CD4-positive, alpha-beta T cell treated with Interferon alpha-2 for 1 hour (primary cell): ENCODE measurements around the gene CFAP206.
"Not testable (repeated sequence)": the region's sequence is repeated elsewhere in the genome, so short reads cannot be mapped to it uniquely, and the experiment has no call there.

Source experiments
- DNase-seq, 2 donors: peaks; one replicate each; pipeline ENCODE4 v3.0.0-alpha.2; 2020 to 2022

Gene CFAP206

DNA sequence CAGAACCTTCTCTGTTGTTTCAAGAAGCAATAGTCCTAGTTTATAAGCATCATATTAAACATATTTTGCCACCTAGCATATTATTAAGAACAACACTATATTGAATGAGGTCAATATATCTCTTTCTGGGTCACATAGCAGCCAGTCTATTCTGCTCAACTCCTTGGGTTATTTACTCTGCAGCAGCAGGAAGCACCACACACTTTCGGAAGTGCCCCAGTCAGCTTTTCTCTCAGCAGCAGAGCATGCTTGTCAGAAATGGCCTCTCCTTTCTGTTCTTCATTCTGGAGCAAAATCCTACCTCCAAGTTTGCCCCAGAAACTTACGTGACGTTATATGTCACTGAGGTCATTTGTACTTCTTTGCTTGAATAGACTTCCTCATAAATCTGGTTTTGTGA, 22.7 kb downstream of the CFAP206 start:
- DNase-seq = no peak

DNA sequence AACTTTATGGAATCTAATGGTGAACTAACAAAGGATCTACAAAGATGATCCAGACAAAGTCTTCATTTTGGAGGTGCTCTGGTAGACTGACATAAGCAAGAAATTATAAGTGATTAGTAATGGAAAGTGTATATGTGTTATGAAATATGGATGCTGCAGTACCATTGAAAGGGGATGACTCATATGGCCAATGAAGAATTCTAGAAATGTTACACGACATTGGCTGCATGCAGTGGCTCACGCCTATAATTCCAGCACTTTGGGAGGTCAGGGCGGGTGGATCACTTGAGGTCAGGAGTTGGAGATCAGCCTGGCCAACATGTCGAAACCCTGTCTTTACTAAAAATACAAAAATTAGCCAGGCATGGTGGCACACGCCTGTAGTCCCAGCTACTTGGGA, 23.5 kb downstream of the CFAP206 start:
- DNase-seq = no peak

GRCh38 chr6:87436435-87436834, 28.7 kb downstream of the CFAP206 start:
- DNase-seq = peak; percentile 18 to 49

DNA sequence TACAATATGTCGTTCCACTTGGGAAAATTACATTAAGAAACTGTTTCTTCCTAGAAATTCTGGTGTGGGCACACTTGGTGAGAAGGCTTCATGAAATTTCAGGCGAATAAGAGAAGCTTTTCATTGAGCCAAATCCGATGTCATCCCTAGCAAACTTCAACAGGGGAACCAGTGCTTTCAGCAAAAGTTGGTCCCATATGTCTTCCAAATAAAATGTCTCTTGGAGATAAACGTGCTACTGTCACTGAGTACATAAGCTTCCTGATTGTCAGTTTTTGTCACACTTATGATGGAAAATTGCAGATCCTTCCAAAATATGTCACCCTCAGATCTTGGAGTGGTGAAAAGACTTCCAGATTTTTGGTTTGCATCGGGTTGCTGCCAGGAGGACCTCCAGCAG, 33.9 kb downstream of the CFAP206 start:
- DNase-seq = no peak

DNA sequence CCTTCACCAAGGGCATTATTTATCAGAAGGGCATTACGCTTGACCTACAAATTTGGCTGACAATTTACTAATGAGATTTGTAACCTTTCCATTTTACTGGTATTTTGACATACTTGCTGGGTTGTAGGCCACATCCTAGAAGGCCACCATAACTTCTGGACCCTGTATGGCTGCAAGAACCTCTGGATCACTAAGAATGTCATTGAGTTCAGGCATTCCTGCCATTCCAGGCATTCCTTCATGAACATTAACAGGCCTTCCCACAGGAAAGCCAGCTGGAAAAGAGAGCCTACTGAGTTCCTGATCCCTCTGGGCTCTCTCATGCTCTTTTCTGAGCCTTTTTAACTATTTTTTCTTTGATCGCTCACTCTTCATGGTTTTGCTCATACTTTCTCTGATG, 36.6 kb downstream of the CFAP206 start:
- no peak for DNase-seq

- no peak for DNase-seq
These were observed 57.3 kb downstream of the CFAP206 start for GRCh38 chr6:87465051-87465450.

DNA sequence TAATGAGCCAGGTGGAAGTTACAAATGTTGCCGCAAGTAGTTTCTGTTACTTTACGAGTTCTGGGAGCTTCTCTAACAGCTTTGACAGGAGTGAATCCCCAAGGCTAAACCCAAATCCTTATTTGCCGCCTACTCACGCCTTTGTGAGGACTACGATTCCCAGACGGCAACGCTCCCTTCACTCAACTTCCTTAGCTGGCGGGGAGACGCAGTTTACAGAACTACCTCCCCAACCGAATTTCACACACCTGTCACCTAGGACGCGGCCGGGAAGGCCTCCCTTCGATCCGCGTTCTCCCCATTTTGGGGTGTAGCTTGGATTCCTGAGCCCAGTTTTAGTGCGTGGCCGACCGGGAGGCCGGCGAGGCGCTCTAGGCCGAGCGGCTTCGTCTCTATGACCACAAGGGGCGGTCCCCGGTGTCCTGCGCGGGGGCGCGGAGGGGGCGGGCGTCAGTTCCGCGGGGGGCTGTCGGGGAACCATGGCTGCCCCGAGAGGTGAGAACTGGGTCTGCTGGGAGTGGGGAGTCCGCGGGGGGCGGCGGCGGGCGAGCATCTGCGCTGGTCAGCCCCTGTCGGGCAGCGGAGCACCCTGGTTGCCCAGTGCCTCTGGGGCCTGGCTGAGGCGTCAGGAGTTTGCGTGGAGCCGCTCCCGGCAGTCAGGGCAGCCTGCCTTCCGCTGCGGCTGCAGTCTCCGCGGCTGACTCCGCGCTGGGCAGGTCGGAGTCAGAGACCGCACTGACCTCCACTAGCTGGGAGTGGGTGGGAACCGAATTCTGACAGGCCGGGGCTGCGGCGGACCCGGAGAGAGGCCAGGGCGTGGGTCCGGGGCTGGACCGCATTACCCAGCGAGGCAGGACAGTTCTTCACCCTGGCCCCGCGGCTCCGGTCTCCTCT, 65.0 kb downstream of the CFAP206 start, which contains the start of gene SLC35A1:
Gene SLC35A1 (plus strand): TSS at position 450 of the 894 bp plus-strand sequence. CDS start 30 bp downstream, at position 480.
- peak; percentile 82 to 87 for DNase-seq

DNA sequence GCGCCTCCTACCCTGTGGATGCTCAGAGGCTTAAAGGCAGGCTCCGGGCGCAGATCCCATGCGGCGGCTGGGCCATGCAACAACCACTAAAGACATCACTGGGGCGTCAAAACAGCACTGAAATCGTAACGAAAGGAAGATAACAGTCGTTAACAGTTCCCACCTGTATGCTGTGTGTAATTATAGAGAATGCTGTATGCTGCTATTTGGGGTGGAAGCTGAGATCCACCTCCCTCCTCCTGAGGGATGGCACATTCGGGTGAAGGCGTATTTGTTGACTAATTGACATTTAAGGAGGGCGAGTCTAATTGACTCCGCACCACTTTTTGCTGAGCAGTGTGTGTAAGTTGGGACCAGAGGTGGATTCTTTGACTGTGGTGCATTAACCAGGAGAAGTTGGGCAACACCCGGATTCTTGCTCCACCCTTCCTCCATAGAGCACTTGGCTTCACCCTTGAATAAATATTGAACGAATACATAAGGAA, 65.7 kb downstream of the CFAP206 start:
- DNase-seq = peak; percentile 36 to 62

- no peak for DNase-seq
These were observed 74.2 kb downstream of the CFAP206 start for GRCh38 chr6:87481931-87482330.

DNA sequence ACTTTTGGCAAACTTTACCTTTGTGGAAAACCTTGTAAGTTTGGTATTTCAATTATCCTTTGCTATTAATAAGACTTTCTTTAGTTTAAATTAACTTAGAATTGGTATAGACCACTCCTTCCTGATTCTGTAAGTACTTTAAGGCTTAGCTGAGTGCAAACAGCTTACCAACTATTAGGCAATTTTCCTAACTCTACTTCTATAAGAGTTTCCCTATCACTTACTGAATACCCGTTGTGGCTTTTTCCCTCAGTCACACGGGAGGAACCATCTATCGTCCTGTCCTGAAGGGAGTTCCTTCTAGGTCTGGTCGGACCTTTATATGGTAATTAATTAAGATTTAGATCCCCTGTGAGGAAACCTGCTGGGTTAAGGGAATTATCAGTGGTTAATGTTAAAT, 74.6 kb downstream of the CFAP206 start:
- DNase-seq = no peak

- peak in 1 of 2 donors; percentile 11 for DNase-seq
These were observed 76.2 kb downstream of the CFAP206 start for GRCh38 chr6:87483929-87484328.

GRCh38 chr6:87484491-87484890, 76.7 kb downstream of the CFAP206 start:
- no peak for DNase-seq

DNA sequence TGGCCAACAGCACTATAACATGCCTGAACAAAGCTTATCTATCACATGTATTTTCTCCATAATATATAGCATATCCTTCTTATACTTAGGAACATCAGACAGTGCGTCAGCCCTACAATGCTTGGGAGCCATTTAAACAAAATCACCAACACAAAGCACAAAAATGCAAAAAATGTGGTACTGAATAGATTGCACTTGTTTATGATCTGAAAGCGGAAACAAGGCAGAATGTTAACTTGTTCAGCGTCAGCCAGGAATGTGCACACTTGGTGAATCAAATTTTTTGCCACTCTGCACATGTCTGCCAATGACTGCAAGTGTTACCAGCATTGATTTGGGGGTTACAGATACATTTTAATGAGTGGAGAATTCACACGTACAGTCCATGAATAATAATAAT, 79.8 kb downstream of the CFAP206 start:
- no peak for DNase-seq

- DNase-seq = not testable (repeated sequence)
These were observed 81.6 kb downstream of the CFAP206 start for GRCh38 chr6:87489326-87489725.

GRCh38 chr6:87494761-87495422, 87.1 kb downstream of the CFAP206 start:
- no peak for DNase-seq

DNA sequence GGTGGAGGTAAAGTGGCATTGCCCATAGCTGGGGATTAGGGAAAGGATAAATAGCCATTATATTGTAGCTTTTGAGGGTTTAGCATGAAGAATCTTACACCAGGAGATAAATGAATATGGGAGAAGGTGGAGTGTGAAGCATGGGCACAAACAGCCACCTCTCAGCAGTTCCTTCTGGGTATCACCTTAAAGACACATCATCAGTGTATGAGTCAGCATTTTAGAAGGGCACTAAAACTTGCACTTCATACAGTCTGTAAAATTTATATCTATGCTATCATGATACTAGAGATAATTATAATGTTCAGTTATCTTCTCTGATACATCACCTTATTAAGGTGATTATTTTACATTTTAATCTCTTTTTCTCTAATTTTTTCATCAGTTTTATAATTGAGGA, 90.3 kb downstream of the CFAP206 start:
- DNase-seq = no peak

- no peak for DNase-seq
These were observed 94.2 kb downstream of the CFAP206 start for GRCh38 chr6:87501809-87502572.

DNA sequence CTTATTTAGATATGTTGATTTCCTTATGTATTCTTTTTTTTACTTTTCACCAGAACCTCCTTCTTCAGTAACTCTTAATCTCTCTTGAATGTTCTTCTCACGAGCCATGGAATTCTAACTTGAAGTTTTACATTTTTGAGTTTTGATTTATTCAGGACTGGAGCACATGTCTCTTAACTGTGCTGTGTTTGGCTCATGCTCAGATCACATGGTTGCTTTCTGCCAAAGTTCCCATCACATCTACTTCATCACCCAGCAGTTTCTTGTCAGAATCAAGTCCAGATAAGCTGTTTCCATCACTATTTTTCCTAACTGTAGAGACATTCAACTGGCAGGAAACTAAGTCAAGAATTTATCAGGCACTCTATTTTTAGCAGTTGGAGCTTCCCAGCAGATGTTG, 96.7 kb downstream of the CFAP206 start:
- DNase-seq = no peak
